ENCODE data around the gene RAB5A. TPM values are rescaled to one million over a fixed set of nuclear protein-coding genes. Genes with fewer than 3 reads are reported as not detected.
A peak's percentile ranks its signal among the peaks of the same experiment; 100 is the strongest.
"Not testable (repeated sequence)": the region's sequence is repeated elsewhere in the genome, so short reads cannot be mapped to it uniquely, and the experiment has no call there.

The RAB5A gene
- 10 to 100 TPM; 36.8 to 68.6 (median 54.1) TPM for total RNA-seq
- polyA plus RNA-seq, result 100 to 1,000 TPM in 1 of 3 donors, 10 to 100 TPM in 2; 37.1 to 102 (median 41.2) TPM
- long read RNA-seq, donor 1, transcript RAB5A-201 (6 exons, 2,536 nt), result major isoform, 11 of 59 reads
- long read RNA-seq, donor 1, partial matches to known transcripts, result 42 of 59 reads
- long read RNA-seq, donor 1, other reads (novel, unspliced or antisense), result 0 of 59 reads
- long read RNA-seq, donor 2, transcript RAB5A-201 (6 exons, 2,536 nt), result major isoform, 12 of 49 reads
- long read RNA-seq, donor 2, partial matches to known transcripts, result 31 of 49 reads
- long read RNA-seq, donor 2, other reads (novel, unspliced or antisense), result 0 of 49 reads
- long read RNA-seq, donor 3, transcript RAB5A-201 (6 exons, 2,536 nt), result major isoform, 11 of 33 reads
- long read RNA-seq, donor 3, partial matches to known transcripts, result 18 of 33 reads
- long read RNA-seq, donor 3, other reads (novel, unspliced or antisense), result 0 of 33 reads
- long read RNA-seq, donor 4, transcript RAB5A-201 (6 exons, 2,536 nt), result major isoform, 14 of 15 reads
- long read RNA-seq, donor 4, partial matches to known transcripts, result 1 of 15 reads
- long read RNA-seq, donor 4, other reads (novel, unspliced or antisense), result 0 of 15 reads
- long read RNA-seq, donor 5, transcript RAB5A-201 (6 exons, 2,536 nt), result major isoform, 61 of 71 reads
- long read RNA-seq, donor 5, partial matches to known transcripts, result 1 of 71 reads
- long read RNA-seq, donor 5, other reads (novel, unspliced or antisense), result 7 of 71 reads
- long read RNA-seq, donor 6, transcript RAB5A-201 (6 exons, 2,536 nt), result major isoform, 10 of 14 reads
- long read RNA-seq, donor 6, partial matches to known transcripts, result 0 of 14 reads
- long read RNA-seq, donor 6, other reads (novel, unspliced or antisense), result 4 of 14 reads
- long read RNA-seq, donor 7, partial matches to known transcripts, result 0 of 2 reads
- long read RNA-seq, donor 7, other reads (novel, unspliced or antisense), result 0 of 2 reads
- long read RNA-seq, donor 8, transcript RAB5A-201 (6 exons, 2,536 nt), result major isoform, 17 of 57 reads
- long read RNA-seq, donor 8, transcript RAB5A-207 (4 exons, 868 nt), result minor isoform, 5 of 57 reads
- long read RNA-seq, donor 8, partial matches to known transcripts, result 34 of 57 reads
- long read RNA-seq, donor 8, other reads (novel, unspliced or antisense), result 0 of 57 reads
- long read RNA-seq, donor 9, transcript RAB5A-201 (6 exons, 2,536 nt), result major isoform, 12 of 14 reads
- long read RNA-seq, donor 9, partial matches to known transcripts, result 0 of 14 reads
- long read RNA-seq, donor 9, other reads (novel, unspliced or antisense), result 0 of 14 reads
- long read RNA-seq, donor 10, partial matches to known transcripts, result 0 of 7 reads
- long read RNA-seq, donor 10, other reads (novel, unspliced or antisense), result 0 of 7 reads

GRCh38 chr3:19946832-19947548, at the start of gene RAB5A:
RAB5A (plus strand) TSS chr3:19947097; CDS start chr3:19950899, 3,802 bp downstream.
- Histone ChIP-seq H3K36me3 (replicated peaks in 1 of 2) (peaks cover 0 to 3% of the 10 kb centered on the region in 2 donors), H3K4me3 (peak within 1 kb of the TSS; percentile 57 to 94 (median 84)), H3K9me3 (replicated peaks in 1 of 3) (no peaks in the 10 kb centered on the region), H3K4me1 (replicated peaks in 1 of 2) (peaks cover 16 to 33% of the 10 kb centered on the region in 2 donors), H3K27ac (peak within 1 kb of the TSS; percentile 85 to 99 (median 98)), H3K27me3 (no peaks in the 10 kb centered on the region)
- TF ChIP-seq POLR2A (IDR thresholded peaks at IDR 0.05), result peak; percentile 76 to 93
- TF ChIP-seq CTCF (IDR thresholded peaks at IDR 0.05), result no peak
- 0 to 2% (median 1%) methylated on average over 51 to 73 of the region's 73 CpGs for WGBS, 4 donors
- peak; percentile 98 to 99 (median 98) for DNase-seq
- intact Hi-C loops (cut with DNase I), result loop anchor here in 1 of 2 donors (5.0 to 10.0 kb wide), 2 partner anchors 98 to 240 kb away; partner anchors contain the start of genes KAT2B and SGO1

GRCh38 chr3:19898721-19899120, 48.2 kb upstream of the RAB5A start:
- TF ChIP-seq POLR2A (IDR thresholded peaks at IDR 0.05), result no peak
- TF ChIP-seq CTCF (IDR thresholded peaks at IDR 0.05), result no peak
- H3K4me3 ChIP-seq, result no peak overlapping the region
- 76 to 90% (median 83%) methylated on average over 2 of the region's 2 CpGs for WGBS, 4 donors

DNA sequence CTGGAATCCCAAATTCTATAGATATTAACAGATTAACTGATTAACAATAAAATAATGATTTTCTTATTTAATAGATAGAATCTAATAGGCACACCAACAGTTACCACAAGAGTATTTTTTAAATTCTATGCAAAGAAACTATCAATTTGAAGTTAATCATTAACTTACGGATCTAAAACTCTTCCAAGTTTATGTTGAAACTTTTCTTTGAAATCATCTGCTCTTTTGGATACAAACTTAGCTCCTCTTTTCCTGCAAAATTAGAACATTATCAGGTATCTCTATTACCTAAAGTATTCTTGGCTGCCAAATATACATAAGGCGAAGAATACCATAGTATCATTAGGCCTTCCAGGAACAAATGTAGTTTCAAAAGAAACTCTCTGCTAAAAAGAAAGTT, 47.6 kb upstream of the RAB5A start:
- TF ChIP-seq CTCF (IDR thresholded peaks at IDR 0.05) (no peak), POLR2A (IDR thresholded peaks at IDR 0.05) (no peak)
- DNase-seq, result no peak

More at GRCh38 chr3:19898721-19899120, 48.2 kb upstream of the RAB5A start:
- H3K9me3 ChIP-seq (replicated peaks in 1 of 3), result no peaks in the 10 kb centered on the region
- no peaks in the 10 kb centered on the region for H3K4me1 ChIP-seq (replicated peaks in 1 of 2)
- H3K36me3 ChIP-seq (replicated peaks in 1 of 2), result no peaks in the 10 kb centered on the region
- no peak overlapping the region for H3K27ac ChIP-seq
- DNase-seq, result no peak
- H3K27me3 ChIP-seq, result no peaks in the 10 kb centered on the region
- intact Hi-C loops (cut with DNase I), result no loop called here

DNA sequence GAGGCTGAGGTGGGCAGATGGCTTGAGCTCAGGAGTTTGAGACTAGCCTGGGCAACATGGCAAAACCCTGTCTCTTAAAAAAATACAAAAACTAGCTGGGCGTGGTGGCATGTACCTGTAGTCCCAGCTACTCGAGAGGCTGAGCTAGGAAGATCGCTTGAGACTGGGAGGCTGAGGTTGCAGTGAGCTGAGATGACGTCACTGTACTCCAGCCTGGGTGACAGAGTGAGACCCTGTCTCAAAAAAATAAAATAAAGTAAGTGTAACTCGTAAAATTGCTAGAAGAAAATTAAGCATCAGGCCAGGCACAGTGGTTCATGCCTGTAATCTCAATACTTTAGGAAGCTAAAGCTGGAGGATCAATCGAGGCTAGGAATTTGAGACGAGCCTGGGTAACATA, 47.1 kb upstream of the RAB5A start:
- intact Hi-C loops (cut with DNase I), result loop anchor here in 1 of 2 donors (10.0 kb wide), 1 partner anchor 485 kb away; no protein-coding TSS in a partner anchor
- not testable (repeated sequence) for H3K27me3 ChIP-seq; H3K9me3 ChIP-seq (replicated peaks in 1 of 3); H3K36me3 ChIP-seq (replicated peaks in 1 of 2); H3K4me1 ChIP-seq (replicated peaks in 1 of 2); DNase-seq; H3K4me3 ChIP-seq; H3K27ac ChIP-seq
- WGBS, 4 donors, result 85 to 91% (median 91%) methylated on average over 7 of the region's 7 CpGs

More for the DNA sequence above, 47.6 kb upstream of the RAB5A start:
- intact Hi-C loops (cut with DNase I), result no loop called here
- H3K4me1 ChIP-seq (replicated peaks in 1 of 2), result no peaks in the 10 kb centered on the region
- H3K4me3 ChIP-seq, result no peak overlapping the region
- no peaks in the 10 kb centered on the region for H3K9me3 ChIP-seq (replicated peaks in 1 of 3)
- WGBS, 4 donors, result 92 to 96% (median 93%) methylated on average over 2 of the region's 2 CpGs
- no peaks in the 10 kb centered on the region for H3K36me3 ChIP-seq (replicated peaks in 1 of 2)
- no peaks in the 10 kb centered on the region for H3K27me3 ChIP-seq
- no peak overlapping the region for H3K27ac ChIP-seq
